GM12873 (cell line): ENCODE measurements around the gene IQGAP2.

Experiments
- CTCF ChIP-seq: IDR thresholded peaks from 2 replicates; pipeline ENCODE4 v1.5.1; 2012; ENCODE audit warnings: low read depth, mild to moderate bottlenecking, moderate library complexity, low read length, control low read depth; ENCODE audit not compliant: insufficient read depth; ENCODE audit errors: missing control alignments

IQGAP2 gene

GRCh38 chr5:76732405-76733048 is 329.4 kb downstream of the IQGAP2 start:
- no peak for TF ChIP-seq CTCF

- TF ChIP-seq CTCF = no peak
These were observed 329.9 kb downstream of the IQGAP2 start for GRCh38 chr5:76733049-76733417.

DNA sequence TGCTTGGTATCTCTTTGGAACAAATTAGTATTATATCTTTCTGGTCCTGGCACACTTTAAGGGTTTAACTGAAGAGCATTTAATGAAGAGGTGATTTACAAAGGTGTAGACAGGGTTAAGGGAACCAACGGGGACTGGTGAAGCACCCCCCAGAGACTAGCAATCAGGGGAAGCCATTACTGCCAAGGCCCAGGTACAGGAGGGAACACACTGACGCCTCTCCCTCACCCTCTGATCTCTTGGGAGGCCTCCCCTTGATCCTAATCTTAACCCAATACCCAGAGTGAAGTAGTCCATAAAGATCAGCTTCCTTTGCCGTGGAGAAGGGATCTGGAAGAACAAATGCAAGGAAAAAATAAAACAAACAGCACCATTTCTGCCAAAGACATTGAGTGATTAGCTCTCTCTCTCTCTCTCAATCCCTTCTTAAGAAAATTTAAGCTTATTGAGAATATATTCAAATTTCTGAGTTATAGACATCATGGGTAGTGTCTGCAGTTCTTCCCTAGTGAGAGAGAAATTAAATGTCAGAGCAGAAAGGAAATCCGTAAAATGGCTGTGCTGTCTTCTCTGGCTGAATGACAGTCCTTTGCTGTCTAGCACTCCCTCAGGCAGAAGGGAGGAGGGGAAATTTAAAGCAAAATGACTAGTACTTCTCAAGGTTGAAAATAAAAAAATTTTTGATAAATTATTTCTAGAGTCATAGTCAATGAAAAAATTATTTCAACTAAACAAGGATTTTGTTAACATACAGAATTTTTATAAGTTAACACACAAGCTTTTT is 332.9 kb downstream of the IQGAP2 start:
- no peak for TF ChIP-seq CTCF

GRCh38 chr5:76736679-76737556 is 333.8 kb downstream of the IQGAP2 start:
- no peak for TF ChIP-seq CTCF

GRCh38 chr5:76737846-76738245 is 334.8 kb downstream of the IQGAP2 start:
- TF ChIP-seq CTCF = no peak

DNA sequence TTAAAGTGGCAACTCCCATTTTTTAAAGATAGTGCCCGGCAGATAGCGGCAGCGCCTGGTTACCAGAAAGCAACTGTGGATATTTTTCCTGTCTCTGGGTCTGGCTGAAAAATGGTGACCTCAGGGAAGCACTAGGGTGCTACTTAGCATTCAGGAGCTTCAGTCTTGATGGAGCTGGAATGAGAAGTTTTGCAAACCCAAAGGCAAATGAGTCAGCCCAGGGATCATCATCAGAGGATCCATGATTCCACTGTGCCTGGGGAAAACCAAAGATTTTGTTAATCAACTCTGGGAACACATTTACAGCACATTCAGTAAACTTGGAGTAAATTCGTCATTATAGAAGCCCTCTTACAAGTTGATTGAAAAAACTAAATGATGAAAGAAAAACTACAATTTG is 339.5 kb downstream of the IQGAP2 start:
- no peak for TF ChIP-seq CTCF

DNA sequence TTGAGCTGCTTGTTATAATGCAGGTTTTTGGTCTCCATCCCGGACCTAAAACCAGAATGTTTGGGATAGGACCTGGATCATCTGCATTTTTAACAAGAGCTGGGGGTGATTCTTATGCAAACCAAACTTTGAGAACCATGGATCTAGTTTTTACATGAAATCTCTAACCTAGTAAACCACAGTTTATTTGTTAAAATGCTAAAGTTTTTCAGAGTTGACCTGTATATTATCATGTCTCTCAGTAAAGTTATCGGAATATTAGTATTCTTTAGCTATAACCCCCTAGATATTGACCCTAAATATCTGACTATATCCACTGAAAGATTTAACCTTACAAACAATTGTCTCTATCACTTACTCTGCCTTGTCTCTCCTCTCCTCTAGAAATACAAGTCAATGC is 341.5 kb downstream of the IQGAP2 start:
- no peak for TF ChIP-seq CTCF
